PFSK-1 (cell line): ENCODE measurements around the gene BRWD1.

Experiments
- FOXP2 ChIP-seq: optimal IDR thresholded peaks from 2 replicates; pipeline ENCODE3; 2011; ENCODE audit warnings: borderline replicate concordance, control low read depth, inconsistent platforms; ENCODE audit not compliant: insufficient read depth; ENCODE audit errors: extremely low read length, extremely low read depth
- POLR2AphosphoS5 ChIP-seq: IDR thresholded peaks from 2 replicates; pipeline ENCODE4 v1.6.1; 2012; ENCODE audit warnings: low read depth, mild to moderate bottlenecking, control low read depth, low read length, moderate library complexity
- SIN3A ChIP-seq: IDR thresholded peaks from 2 replicates; pipeline ENCODE4 v1.6.1; 2012; ENCODE audit warnings: mild to moderate bottlenecking, low read length, moderate library complexity, borderline replicate concordance; ENCODE audit not compliant: insufficient read depth
- TAF1 ChIP-seq: IDR thresholded peaks from 2 replicates; pipeline ENCODE4 v1.6.1; 2012; ENCODE audit warnings: low read length, control low read depth, borderline replicate concordance; ENCODE audit not compliant: insufficient read depth
- TF ChIP-seq, protein P1 (sequence below), 2 experiments: IDR thresholded peaks; 2 replicates each; pipeline versions ENCODE4 v1.6.1 to v1.8.0; 2011 to 2012; ENCODE audit warnings: low read depth in 2 of 2, low read length in 2 of 2, control low read depth in 1 of 2, inconsistent platforms in 1 of 2, mild to moderate bottlenecking in 1 of 2, moderate library complexity in 1 of 2; ENCODE audit not compliant: insufficient read depth in 1 of 2

Gene BRWD1

DNA sequence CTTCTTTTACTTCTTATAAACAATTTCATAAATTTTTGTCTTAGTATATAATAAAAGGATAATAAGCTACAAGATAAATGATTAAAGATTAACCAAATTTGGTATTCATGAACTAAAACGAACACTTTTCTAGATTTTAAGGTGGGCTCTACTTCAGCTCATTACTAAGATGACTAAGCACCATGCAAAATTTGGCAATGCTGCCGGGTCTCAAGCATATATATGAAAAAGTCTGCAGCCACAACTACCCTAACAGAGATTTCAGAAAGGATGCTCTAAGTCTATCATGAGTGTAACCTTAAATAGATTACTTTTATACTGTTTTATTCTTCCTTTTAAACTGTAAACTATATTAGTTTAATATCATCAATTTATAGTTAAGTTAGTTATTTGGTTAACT lies 47.8 kb downstream of the BRWD1 start:
- TF ChIP-seq TAF1 (no peak), FOXP2 (no peak), POLR2AphosphoS5 (no peak), SIN3A (no peak)
- TF ChIP-seq, protein P1, sequence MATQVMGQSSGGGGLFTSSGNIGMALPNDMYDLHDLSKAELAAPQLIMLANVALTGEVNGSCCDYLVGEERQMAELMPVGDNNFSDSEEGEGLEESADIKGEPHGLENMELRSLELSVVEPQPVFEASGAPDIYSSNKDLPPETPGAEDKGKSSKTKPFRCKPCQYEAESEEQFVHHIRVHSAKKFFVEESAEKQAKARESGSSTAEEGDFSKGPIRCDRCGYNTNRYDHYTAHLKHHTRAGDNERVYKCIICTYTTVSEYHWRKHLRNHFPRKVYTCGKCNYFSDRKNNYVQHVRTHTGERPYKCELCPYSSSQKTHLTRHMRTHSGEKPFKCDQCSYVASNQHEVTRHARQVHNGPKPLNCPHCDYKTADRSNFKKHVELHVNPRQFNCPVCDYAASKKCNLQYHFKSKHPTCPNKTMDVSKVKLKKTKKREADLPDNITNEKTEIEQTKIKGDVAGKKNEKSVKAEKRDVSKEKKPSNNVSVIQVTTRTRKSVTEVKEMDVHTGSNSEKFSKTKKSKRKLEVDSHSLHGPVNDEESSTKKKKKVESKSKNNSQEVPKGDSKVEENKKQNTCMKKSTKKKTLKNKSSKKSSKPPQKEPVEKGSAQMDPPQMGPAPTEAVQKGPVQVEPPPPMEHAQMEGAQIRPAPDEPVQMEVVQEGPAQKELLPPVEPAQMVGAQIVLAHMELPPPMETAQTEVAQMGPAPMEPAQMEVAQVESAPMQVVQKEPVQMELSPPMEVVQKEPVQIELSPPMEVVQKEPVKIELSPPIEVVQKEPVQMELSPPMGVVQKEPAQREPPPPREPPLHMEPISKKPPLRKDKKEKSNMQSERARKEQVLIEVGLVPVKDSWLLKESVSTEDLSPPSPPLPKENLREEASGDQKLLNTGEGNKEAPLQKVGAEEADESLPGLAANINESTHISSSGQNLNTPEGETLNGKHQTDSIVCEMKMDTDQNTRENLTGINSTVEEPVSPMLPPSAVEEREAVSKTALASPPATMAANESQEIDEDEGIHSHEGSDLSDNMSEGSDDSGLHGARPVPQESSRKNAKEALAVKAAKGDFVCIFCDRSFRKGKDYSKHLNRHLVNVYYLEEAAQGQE (IDR thresholded peaks at IDR 0.05; ENCODE audit: insufficient read depth in 1 of 2, low read depth in 2 of 2, low read length in 2 of 2), result no peak

DNA sequence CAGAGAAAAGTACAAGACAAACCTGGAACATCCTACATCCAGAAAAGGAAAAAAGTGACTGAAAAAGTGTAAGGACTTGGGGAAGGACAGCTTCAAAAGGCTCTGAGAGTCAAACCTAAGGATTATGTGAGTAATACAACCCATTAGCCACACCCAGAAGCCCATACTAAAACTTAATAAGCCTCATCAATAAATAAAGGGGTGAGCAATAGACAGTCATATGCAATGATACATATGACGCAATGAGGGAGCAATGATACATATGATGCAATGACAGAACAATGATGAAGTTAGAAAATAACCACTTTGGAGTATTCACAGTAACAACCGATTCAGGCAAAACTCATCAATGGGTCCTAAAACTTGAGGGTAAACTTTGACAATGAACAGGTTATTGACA lies 50.1 kb downstream of the BRWD1 start:
- TF ChIP-seq, protein P1 (IDR thresholded peaks at IDR 0.05; ENCODE audit: insufficient read depth in 1 of 2, low read depth in 2 of 2, low read length in 2 of 2), result no peak
- TF ChIP-seq FOXP2 (no peak), TAF1 (no peak), POLR2AphosphoS5 (no peak), SIN3A (no peak)

DNA sequence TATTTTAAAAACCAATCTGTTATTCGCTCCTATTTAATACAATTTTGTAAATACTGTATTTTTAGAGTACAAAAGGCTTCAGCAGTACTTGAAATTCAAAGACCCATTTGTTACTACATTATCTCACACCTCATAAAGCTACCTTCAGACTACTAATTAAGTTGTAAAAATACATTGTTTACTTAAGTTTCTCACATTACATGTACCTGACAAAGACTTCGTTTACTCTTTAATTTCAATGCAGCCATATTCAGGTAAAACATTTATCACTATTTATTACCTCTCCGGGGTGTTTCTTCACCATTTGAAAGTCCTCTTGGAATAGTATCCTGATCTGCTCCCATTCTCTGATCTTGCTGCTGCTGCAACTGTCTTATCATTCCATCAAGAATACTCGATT lies 55.2 kb downstream of the BRWD1 start:
- TF ChIP-seq SIN3A (no peak), TAF1 (no peak)

DNA sequence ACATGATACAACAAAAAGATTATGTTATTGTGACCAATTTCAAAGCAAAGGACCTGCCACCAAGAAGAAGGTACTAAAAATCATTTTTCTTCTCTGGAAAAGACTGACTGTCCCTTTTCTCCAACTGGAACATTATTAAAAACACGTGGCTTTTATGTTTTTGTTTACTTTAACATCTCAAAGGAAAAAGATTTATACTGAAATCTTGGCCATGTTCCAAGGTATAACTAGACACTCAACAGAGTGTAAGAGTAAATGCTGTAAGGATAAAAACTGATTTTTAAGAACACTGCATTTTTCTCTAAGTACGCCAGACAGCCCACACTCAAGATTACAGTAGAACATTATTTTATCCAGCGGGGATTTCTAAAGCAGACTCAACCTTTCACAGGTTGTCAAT lies 62.1 kb downstream of the BRWD1 start:
- TF ChIP-seq, protein P1 (IDR thresholded peaks at IDR 0.05; ENCODE audit: insufficient read depth in 1 of 2, low read depth in 2 of 2, low read length in 2 of 2), result no peak
- no peak for TF ChIP-seq POLR2AphosphoS5
- TF ChIP-seq SIN3A, result no peak
- TF ChIP-seq FOXP2, result no peak
- no peak for TF ChIP-seq TAF1

DNA sequence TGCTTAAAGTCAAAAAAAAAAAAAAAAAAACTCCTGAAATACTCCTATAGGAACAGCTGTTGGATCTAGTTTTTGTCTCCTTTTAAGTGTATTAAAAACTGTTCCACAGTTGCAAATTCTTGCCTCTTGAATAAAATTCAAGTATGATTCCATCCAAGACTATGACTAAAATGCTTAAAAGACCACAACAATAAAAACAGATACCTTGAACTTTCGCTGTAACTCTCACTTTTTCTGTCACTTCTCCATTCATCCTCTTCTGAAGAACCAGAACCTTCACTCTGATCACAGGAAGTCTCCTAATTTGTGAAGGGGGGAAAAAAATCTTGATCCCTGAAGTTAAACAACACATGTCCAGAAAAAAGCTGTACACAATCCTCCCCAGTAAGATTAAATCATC lies 75.2 kb downstream of the BRWD1 start:
- TF ChIP-seq TAF1, result no peak
- TF ChIP-seq SIN3A, result no peak
- no peak for TF ChIP-seq POLR2AphosphoS5
- TF ChIP-seq, protein P1 (IDR thresholded peaks at IDR 0.05; ENCODE audit: insufficient read depth in 1 of 2, low read depth in 2 of 2, low read length in 2 of 2), result no peak
